Measurements from ENCODE around the gene DAB2.

DNA sequence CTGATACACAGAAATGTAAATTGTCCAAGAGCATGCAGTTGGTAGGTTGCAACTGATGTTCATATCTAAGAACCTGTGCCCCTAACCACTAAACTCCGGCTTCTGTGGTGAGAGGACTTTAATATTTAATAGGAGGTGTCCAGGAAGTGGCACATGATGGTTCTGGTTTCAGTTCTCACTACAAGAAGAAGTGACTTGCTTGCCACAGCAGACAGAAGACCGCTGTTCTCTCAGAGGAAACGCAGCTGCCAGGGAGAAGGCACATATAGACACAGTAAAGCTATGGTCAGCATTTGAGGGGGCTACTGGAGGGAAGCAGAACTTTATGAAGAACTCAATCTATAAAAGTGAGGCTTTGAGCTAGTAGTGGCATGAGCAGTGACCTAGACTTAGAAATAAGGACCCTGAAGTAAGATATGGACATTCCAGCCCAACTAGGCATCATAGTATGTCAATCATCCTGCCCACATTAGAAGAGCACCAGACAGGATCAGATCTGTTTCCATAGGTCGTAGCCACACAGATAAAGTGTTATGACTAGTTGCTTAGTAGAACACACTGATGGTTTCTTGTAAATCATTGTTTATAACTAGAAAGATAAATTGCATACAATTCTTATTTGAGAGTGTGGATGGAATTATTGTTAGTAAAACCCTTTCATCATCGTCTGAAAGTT is 36.4 kb upstream of the DAB2 start:
- TF ChIP-seq SUZ12 (IDR thresholded peaks at IDR 0.05) (no peak), L3MBTL2 (conservative IDR thresholded peaks at IDR 0.05) (no peak), FOXA1 (IDR thresholded peaks at IDR 0.05) (no peak), BHLHE40 (IDR thresholded peaks at IDR 0.05; ENCODE audit: borderline replicate concordance) (no peak), FOXK2 (IDR thresholded peaks at IDR 0.05) (no peak), ARNT (IDR thresholded peaks at IDR 0.05) (no peak), SP1 (IDR thresholded peaks at IDR 0.05) (no peak), FOXM1 (IDR thresholded peaks at IDR 0.05; ENCODE audit: borderline replicate concordance) (no peak)
- TF ChIP-seq, protein P1, sequence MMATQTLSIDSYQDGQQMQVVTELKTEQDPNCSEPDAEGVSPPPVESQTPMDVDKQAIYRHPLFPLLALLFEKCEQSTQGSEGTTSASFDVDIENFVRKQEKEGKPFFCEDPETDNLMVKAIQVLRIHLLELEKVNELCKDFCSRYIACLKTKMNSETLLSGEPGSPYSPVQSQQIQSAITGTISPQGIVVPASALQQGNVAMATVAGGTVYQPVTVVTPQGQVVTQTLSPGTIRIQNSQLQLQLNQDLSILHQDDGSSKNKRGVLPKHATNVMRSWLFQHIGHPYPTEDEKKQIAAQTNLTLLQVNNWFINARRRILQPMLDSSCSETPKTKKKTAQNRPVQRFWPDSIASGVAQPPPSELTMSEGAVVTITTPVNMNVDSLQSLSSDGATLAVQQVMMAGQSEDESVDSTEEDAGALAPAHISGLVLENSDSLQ (IDR thresholded peaks at IDR 0.05), result no peak

Data from HEK293T (cell line).